Gastrocnemius medialis (tissue), 4 donors: ENCODE measurements around the gene MEX3A.

Experiments used
- CTCF ChIP-seq, 5 experiments: fragments of 450-650 bp in 3 of 5; fragments of 200-600 bp in 2 of 5; sonication (generic) in 2 of 5; IDR thresholded peaks in 4 of 5; conservative IDR thresholded peaks in 1 of 5; 1 replicate in 4 of 5; 2 replicates in 1 of 5; pipeline ENCODE4 v1.5.1; 2016 to 2019; ENCODE audit warnings: antibody characterized with exemption in 5 of 5, mild to moderate bottlenecking in 3 of 5, moderate library complexity in 3 of 5
- POLR2A ChIP-seq, 2 donors: fragments of 450-650 bp; IDR thresholded peaks; one replicate each; pipeline ENCODE4 v1.6.1; 2017; ENCODE audit warnings: antibody characterized with exemption in 2 of 2, mild to moderate bottlenecking in 2 of 2, moderate library complexity in 2 of 2

- no peak for TF ChIP-seq CTCF (IDR thresholded peaks at IDR 0.05 in 4 of 5, conservative IDR thresholded peaks at IDR 0.05 in 1 of 5)
- no peak for TF ChIP-seq POLR2A (IDR thresholded peaks at IDR 0.05)
These were observed 28.0 kb upstream of the MEX3A start for GRCh38 chr1:156110252-156110651.
